Right lobe of liver (tissue), 6 donors: Measurements from ENCODE around the gene MUC5B. TPM values are rescaled to one million over a fixed set of nuclear protein-coding genes. Genes with fewer than 3 reads are reported as not detected.

ENCODE experiments used
- ATAC-seq, 4 donors: fragments of 200-7000 bp; cut with Tn5 transposase; one replicate each; pipeline ENCODE4 v1.9.1; 2020; ENCODE audit warnings: mild to moderate bottlenecking in 4 of 4, moderate library complexity in 4 of 4
- DNase-seq, 3 donors: peaks; one replicate each; pipeline ENCODE4 v3.0.0-alpha.2; 2020
- H3K27ac ChIP-seq, 3 donors: fragments of 200-600 bp; one replicate each; pipeline ENCODE4 v1.8.0; 2022
- H3K27me3 ChIP-seq, 2 donors: fragments of 200-600 bp; one replicate each; pipeline ENCODE4 v1.8.0; 2022
- H3K36me3 ChIP-seq, 4 donors: fragments of 200-600 bp; sonication (generic) in 1 of 4; one replicate each; pipeline versions ENCODE4 v1.5.1 to v1.8.0; 2017 to 2022; ENCODE audit warnings: control low read depth in 1 of 4
- H3K4me1 ChIP-seq, 4 donors: fragments of 200-600 bp; sonication (generic) in 1 of 4; one replicate each; pipeline versions ENCODE4 v1.5.1 to v1.8.0; 2017 to 2022; ENCODE audit warnings: control low read depth in 1 of 4
- H3K4me3 ChIP-seq, 3 donors: fragments of 200-600 bp; one replicate each; pipeline ENCODE4 v1.8.0; 2022
- H3K9me3 ChIP-seq, 4 donors: fragments of 200-600 bp; sonication (generic) in 1 of 4; one replicate each; pipeline versions ENCODE4 v1.5.1 to v1.8.0; 2017 to 2022; ENCODE audit warnings: control low read depth in 1 of 4
- CTCF ChIP-seq, 4 donors: fragments of 200-600 bp in 3 of 4; fragments of 450-650 bp in 1 of 4; IDR thresholded peaks; one replicate each; pipeline versions ENCODE4 v1.5.1 to v1.8.0; 2016 to 2022; ENCODE audit warnings: antibody characterized with exemption in 4 of 4, mild to moderate bottlenecking in 2 of 4
- POLR2A ChIP-seq: fragments of 450-650 bp; IDR thresholded peaks from one replicate; pipeline ENCODE4 v1.6.1; 2017; ENCODE audit warnings: antibody characterized with exemption, mild to moderate bottlenecking
- WGBS: methylation state at CpG from one replicate; pipeline ENCODE4 v1.1.6; 2018; ENCODE audit warnings: low coverage, low lambda C conversion rate; ENCODE audit not compliant: insufficient coverage; ENCODE audit errors: missing lambda C conversion rate; 5-methylcytosine and 5-hydroxymethylcytosine counted together
- intact Hi-C, 2 donors: fragments of 100-400 bp; cut with DNase I; formaldehyde crosslinking; loops; one replicate each; pipeline versions ENCODE4 v1.11.2 to v1.14.1; 2022
- total RNA-seq, 6 experiments: library from RNA; depleted of rRNA in 2 of 6; stranded (reverse); fragments of >200 nt in 2 of 6; fragmentation: NEBNext Ultra II Directional in 3 of 6; extraction: Animal tissue kit (Norgen Biotek cat#: 25700) in 3 of 6; gene quantifications; one replicate each; pipeline versions ENCODE4 v1.1.0 to v1.2.4, GENCODE V29; 2016 to 2023
- donor health status: DM: no; HTN: yes; CAD: no.
- donor health status: DM: no; HTN: no; CAD: no.
- donor health status: DM: no; HTN: no; CAD: no.
- donor health status: DM: no; HTN: yes; CAD: no.
- donor health status: DM: no; HTN: yes; CAD: no.

MUC5B gene
- total RNA-seq, 6 experiments from 2014 or later: 0.06 to 3.7 (median 0.78) TPM

DNA sequence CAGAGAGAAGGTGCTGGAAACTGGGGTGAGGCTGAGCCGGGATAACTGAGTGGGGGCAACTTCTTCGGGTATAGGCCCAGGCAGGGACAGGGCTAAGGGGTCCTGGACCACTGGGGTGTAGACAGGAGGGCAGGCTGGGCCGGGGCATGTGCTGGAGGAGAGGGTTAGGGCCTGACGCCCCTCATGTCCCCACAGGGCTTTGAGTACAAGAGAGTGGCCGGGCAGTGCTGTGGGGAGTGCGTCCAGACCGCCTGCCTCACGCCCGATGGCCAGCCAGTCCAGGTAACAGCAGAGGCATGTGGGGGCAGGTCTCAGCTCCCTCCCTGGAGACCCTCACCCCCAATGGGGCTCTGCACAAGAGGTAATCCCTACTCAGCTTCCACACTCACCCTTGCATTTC, 36.7 kb downstream of the MUC5B start:
- H3K27ac ChIP-seq: no peak overlapping the region
- H3K4me1 ChIP-seq: peaks cover 0 to 11% (median 5%) of the 10 kb centered on the region in 4 donors
- no peaks in the 10 kb centered on the region for H3K9me3 ChIP-seq
- no peak for ATAC-seq
- DNase-seq: no peak
- intact Hi-C loops: no loop called here
- TF ChIP-seq POLR2A: no peak
- WGBS: 50% methylated on average over 1 of the region's 9 CpGs
- no peaks in the 10 kb centered on the region for H3K36me3 ChIP-seq
- no peaks in the 10 kb centered on the region for H3K27me3 ChIP-seq
- no peak overlapping the region for H3K4me3 ChIP-seq

- no peak overlapping the region for H3K27ac ChIP-seq
- no peak for TF ChIP-seq CTCF (IDR thresholded peaks at IDR 0.05)
- no peaks in the 10 kb centered on the region for H3K36me3 ChIP-seq
- peak; percentile 12 to 48 (median 31) for ATAC-seq
- no peak for DNase-seq
- no peaks in the 10 kb centered on the region for H3K9me3 ChIP-seq
- intact Hi-C loops: no loop called here
- H3K4me3 ChIP-seq: no peak overlapping the region
- H3K4me1 ChIP-seq: peaks cover 0 to 11% (median 5%) of the 10 kb centered on the region in 4 donors
- WGBS: no CpG with 5 or more reads among the region's 10 CpGs
- no peaks in the 10 kb centered on the region for H3K27me3 ChIP-seq
Measured at GRCh38 chr11:1260023-1260501, 37.2 kb downstream of the MUC5B start.

DNA sequence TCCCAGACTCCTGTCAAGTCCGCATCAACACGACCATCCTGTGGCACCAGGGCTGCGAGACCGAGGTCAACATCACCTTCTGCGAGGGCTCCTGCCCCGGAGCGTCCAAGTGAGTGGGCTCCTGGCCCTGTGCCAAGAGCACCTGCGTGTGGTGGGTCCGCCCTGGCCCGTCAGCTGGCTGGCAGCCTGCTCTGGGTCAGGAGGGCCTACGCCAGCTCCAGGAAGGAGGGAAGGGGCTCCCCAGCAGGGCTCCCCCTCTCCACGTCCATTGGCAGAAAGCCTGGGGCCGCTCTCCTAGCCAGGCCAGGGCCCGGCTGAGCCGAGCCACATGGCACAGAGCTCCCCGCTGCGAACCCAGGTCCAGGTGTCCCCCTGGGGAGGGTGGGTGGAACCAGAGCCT, 37.8 kb downstream of the MUC5B start:
- peaks cover 0 to 11% (median 5%) of the 10 kb centered on the region in 4 donors for H3K4me1 ChIP-seq
- no peak for ATAC-seq
- H3K4me3 ChIP-seq: no peak overlapping the region
- WGBS: no CpG with 5 or more reads among the region's 17 CpGs
- intact Hi-C loops: no loop called here
- H3K36me3 ChIP-seq: no peaks in the 10 kb centered on the region
- no peaks in the 10 kb centered on the region for H3K27me3 ChIP-seq
- DNase-seq: no peak
- no peaks in the 10 kb centered on the region for H3K9me3 ChIP-seq
- TF ChIP-seq POLR2A: no peak
- TF ChIP-seq CTCF (IDR thresholded peaks at IDR 0.05): no peak
- no peak overlapping the region for H3K27ac ChIP-seq

GRCh38 chr11:1261241-1262071, 38.6 kb downstream of the MUC5B start:
- WGBS: 89% methylated on average over 12 of the region's 39 CpGs
- intact Hi-C loops: no loop called here

More at GRCh38 chr11:1261241-1262071, 38.6 kb downstream of the MUC5B start:
- no peak for TF ChIP-seq POLR2A
- TF ChIP-seq CTCF (IDR thresholded peaks at IDR 0.05): no peak
- no peak overlapping the region for H3K27ac ChIP-seq
- peaks cover 0 to 11% (median 5%) of the 10 kb centered on the region in 4 donors for H3K4me1 ChIP-seq
- no peaks in the 10 kb centered on the region for H3K9me3 ChIP-seq
- no peak overlapping the region for H3K4me3 ChIP-seq
- no peak for ATAC-seq
- no peak for DNase-seq
- H3K36me3 ChIP-seq: no peaks in the 10 kb centered on the region
- H3K27me3 ChIP-seq: no peaks in the 10 kb centered on the region
